Renal pelvis (tissue), 4 donors: ENCODE measurements around the gene EYS. TPM values are rescaled to one million over a fixed set of nuclear protein-coding genes. Genes with fewer than 3 reads are reported as not detected.
"Not testable (repeated sequence)": the region's sequence is repeated elsewhere in the genome, so short reads cannot be mapped to it uniquely, and the experiment has no call there.

Experiments
- DNase-seq: peaks from one replicate; pipeline ENCODE4 v3.0.0-alpha.2; 2013
- polyA plus RNA-seq, 3 donors: library from polyadenylated mRNA; unstranded; fragments of 120-200 nt; gene quantifications; one replicate each; pipeline ENCODE4 v1.2.1, GENCODE V29; 2013; ENCODE audit not compliant: insufficient read length in 3 of 3

The EYS gene
- polyA plus RNA-seq, 3 donors, result 0.50 to 1.2 (median 0.82) TPM

- DNase-seq, result no peak
These were observed 1229.6 kb downstream of the EYS start for GRCh38 chr6:64477391-64477790.

- no peak for DNase-seq
These were observed 1230.1 kb downstream of the EYS start for GRCh38 chr6:64476935-64477334.

DNA sequence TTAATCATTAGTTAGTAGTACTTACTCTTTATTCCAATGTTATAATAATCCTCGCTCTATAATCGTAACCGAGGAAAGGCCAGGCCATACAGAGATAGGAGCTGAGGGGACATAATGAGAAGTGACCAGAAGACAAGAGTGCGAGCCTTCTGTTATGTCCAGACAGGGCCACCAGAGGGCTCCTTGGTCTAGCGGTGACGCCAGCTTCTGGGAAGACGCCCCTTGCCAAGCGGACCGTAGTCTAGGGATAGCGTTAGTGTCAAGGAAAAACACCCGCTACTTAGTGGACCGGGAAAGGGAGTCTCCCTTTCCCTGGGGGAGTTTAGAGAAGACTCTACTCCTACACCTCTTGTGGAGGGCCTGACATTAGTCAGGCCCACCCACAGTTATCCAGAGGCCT is 1237.6 kb downstream of the EYS start:
- DNase-seq, result not testable (repeated sequence)

- DNase-seq, result no peak
These were observed 1239.4 kb downstream of the EYS start for GRCh38 chr6:64467656-64468055.

DNA sequence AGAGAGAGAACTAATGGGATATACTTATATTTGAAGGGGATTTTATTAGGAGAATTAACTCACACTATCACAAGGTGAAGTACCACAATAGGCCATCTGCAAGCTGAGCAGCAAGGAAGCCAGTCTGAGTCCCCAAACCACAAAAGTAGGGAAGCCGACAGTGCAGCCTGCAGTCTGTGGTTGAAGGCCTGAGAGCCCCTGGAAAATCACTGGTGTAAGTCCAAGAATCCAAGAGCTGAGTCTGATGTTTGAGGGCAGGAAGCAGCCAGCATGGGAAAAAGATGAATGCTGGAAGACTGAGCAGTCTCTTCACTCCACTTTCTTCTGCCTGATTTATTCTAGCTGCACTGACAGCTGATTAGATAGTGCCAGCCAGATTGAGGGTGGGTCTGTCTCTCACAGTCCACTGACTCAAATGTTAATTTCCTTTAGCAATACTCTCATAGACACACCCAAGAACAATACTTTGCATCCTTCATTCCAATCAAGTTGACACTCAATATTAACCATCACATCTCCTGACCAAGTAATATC is 1247.5 kb downstream of the EYS start:
- no peak for DNase-seq

DNA sequence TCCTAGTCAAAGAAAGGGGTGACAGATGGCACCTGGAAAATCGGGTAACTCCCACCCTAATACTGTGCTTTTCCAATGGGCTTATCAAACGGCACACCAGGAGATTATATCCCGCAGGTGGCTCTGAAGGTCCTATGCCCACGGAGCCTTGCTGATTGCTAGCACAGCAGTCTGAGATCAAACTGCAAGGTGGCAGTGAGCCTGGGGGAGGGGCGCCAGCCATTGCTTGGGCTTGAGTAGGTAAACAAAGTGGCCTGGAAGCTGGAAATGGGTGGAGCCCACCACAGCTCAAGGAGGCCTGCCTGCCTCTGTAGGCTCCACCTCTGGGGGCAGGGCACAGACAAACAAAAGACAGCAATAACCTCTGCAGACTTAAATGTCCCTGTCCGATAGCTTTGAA is 1258.9 kb downstream of the EYS start:
- DNase-seq, result not testable (repeated sequence)

DNA sequence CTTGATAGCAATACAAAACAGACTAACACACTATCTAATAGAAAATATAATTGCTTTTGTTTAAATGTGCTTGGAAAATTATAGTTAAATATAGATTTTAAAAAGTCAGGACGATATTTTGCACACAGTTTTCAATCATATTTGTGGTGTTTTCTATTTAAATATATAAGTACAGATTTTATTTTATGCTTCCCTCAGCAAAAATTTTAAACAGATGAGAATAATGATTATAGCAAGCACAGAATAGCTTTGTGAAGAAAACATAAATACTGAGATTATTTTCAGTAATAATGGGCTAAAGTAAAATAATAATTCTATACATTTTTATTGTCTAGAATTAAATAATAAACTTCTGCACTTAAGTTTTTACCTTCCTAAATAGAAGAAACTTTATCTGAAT is 1262.0 kb downstream of the EYS start:
- no peak for DNase-seq

- DNase-seq, result no peak
These were observed 1267.8 kb downstream of the EYS start for GRCh38 chr6:64439274-64439673.

DNA sequence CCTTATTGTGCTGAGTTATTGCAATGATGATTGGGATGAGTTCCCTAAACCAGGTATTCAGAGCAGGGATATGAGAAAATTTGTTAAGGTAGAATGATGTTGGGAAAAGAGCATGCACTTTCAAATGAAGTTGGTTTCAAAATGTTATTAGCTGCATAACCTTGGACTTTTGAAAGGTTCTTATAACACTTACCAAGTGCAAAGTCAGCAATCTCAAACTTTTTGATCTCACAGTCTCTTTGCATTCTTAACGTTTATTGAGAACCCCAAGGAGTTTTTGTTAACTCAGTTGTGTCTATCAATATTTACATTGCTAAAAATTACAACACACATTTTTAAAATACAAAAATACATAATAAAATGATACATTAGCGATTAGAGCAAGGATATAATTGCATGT is 1269.0 kb downstream of the EYS start:
- no peak for DNase-seq

GRCh38 chr6:64429926-64430325 is 1277.1 kb downstream of the EYS start:
- DNase-seq, result no peak

DNA sequence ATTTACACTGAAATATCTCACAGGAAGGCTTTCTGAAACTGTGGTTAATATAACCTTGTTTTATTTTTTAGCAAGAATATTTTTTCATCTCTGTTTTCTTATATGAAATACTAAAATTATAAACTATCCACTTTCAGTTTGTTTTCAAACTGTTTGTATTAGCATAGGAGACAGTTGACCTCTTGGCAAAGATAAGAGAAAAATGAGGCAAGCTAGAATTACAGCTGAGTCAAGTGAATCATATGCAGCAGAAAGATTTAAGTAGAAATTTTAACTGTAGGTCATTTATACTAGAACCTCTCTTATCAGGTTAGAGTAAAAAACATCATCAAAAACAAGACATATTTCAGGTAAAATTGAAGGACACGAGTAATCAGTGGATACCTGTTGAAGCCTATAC is 1278.8 kb downstream of the EYS start:
- no peak for DNase-seq

DNA sequence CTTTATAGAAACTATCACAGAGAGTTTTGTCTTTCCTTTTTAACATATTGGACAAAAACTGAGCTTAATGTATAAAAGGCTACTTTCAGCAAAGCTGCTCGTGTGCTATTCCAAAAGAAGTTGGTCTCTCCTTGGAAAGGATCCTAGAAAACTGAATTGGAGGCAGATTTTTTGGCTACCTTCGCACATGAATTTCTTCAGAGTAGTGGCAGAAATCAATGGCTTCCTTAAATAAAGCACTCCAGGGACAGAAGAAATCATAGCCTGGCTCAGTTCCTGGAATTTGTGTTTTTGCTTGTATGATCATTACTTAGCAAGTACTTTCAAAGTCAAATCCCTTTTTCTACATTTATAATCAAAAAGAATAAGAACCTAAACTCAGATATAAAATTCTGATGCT is 1291.1 kb downstream of the EYS start:
- no peak for DNase-seq

GRCh38 chr6:64411226-64411625 is 1295.8 kb downstream of the EYS start:
- DNase-seq, result no peak

DNA sequence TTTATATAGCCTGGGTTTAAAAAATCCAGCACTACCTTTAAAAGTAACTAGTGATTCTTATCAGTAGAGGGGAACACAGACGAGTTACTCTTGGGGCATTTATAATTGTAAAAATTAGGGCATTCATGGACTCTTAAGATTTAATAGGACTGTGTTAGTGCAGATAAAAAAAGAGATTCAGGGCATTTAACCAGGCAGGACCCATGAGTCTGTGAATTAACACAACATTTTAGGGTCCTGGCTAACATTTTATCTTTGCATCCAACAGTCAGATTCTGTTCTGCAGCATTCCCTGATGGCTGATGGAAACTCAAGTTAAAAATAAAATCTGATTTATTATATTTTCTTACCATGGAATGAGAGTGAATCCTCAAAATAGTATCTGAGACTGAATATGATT is 1297.1 kb downstream of the EYS start:
- DNase-seq, result no peak

DNA sequence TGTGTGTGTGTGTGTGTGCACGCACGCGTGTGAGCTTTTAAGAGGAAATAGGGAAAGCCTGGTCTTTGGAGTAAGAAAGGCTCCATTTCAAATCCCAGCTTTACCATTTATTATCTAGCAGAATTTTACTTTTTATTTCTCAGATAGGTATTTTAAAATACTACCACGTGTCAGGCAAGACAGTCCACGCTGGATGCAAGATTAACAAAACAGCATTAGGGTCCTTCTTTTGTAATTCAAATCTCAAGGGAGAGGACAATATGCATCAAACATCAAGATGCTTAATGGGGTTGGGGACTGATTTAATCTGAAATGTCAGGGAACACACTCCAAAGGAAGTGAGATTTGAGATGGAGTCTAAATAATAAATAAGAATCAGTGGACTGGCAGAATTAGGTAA is 1302.6 kb downstream of the EYS start:
- no peak for DNase-seq

DNA sequence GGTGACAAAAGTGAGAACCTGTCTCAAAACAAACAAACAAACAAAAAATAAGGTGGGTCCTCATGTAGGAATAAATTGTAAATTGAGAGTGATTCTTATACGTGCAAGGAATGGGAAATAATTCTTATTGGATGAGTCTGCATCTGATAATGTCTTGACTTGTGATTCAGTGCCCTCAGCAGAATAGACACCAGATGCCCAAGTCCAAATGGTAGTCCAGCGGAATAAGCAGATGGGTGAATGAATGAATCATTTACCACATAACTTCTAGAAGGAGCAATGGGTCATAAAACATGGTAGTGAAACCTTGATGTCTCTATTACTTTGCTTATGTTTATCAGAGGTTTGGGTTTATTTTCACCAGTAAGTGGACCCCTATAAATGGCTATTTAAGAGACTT is 1323.7 kb downstream of the EYS start:
- DNase-seq, result no peak

- no peak for DNase-seq
These were observed 1330.6 kb downstream of the EYS start for GRCh38 chr6:64376394-64376793.

DNA sequence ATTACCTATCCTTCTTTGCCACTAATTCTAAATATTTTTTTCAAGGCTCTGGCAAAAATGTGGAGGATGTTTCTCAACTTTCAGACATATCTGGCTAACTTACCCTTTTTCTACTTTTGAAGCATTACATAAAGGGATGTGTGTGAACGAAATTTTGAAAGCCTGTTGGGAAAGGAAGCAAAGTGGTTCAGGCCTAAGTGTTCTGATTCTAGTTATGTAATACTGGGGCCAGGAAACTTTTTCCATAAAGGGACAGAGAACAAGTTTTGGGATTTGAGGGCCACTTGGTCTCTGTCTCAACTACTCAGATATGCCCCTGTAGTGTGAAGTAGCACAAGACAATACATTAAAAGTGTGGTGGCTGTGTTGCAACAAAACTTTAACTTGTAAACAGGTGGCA is 1349.6 kb downstream of the EYS start:
- no peak for DNase-seq

DNA sequence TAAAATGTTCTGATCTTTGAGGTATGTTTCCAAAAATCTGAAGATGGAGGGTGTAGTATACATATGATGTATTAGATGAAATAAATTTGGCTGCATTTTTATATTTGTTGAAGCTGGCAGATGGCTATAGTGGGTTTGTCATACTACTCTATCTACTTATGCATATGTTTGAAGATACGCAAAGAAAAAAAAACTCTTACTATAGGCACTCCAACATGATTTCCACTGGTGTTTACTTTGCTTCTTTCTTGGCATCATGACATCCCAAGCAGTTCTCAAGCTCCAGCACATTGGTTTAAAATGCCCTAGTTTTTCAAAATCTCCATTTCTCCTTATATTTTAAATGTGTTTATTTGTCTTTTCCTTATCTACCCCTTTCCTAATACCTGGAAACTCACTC is 1359.6 kb downstream of the EYS start:
- no peak for DNase-seq

DNA sequence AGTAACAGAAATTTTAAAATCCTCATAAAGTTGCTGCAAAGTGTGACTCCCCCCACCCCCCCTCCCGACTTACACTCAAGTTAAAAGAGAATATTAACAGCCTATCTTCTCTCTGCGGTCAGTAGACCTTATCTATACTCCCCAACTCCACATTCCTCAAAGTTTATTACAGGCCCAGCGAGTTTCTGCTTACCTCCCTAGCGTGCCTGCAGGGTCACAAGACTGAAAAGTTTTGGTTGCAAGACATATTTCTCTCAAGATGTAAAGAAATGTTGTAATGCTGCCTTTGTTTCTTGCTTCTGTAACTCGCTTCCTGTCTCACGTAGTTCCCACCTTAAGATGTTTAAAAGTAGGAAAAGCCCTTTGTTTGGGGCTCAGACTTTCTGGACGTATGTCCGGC is 1371.8 kb downstream of the EYS start:
- no peak for DNase-seq

- no peak for DNase-seq
These were observed 1372.4 kb downstream of the EYS start for GRCh38 chr6:64334636-64335035.

- DNase-seq, result peak; percentile 45
These were observed 1376.2 kb downstream of the EYS start for GRCh38 chr6:64330694-64331307.

DNA sequence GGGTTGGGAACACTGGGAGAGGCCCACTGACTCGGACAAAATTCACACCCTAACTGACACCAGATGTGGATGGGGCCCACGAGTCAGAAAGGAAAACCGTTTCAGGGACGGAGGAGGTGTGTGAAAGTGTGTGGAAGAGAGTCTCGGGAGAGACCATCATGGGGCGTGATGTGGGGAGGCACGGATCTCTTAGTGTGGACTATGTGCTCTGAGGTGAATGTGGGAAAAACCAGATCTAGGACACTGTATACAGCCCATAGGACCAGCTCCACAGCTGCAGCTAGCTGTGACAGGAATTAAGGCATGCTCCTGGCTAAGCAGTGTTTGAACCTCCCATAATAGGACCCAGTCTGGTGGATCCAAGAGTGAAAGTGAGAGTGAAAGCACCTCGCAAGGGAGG is 1380.1 kb downstream of the EYS start:
- no peak for DNase-seq

DNA sequence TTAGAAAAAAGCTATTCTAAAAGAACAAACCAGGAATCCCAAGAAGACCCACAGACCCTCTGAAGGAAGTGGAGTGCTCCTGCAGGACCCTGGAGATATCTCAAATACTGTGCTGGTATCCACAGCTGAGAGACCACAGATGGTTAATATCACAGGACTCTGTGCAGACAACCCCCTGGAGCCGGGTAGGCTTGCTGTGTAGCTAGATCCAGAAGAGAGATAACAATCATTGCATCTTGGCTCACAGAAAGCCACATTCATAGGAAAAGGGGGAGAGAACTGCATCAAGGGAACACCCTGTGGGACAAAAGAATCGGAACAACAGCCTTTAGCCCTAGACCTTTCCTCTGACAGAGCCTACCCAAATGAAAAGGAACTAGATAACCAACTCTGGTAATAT is 1381.9 kb downstream of the EYS start:
- no peak for DNase-seq

DNA sequence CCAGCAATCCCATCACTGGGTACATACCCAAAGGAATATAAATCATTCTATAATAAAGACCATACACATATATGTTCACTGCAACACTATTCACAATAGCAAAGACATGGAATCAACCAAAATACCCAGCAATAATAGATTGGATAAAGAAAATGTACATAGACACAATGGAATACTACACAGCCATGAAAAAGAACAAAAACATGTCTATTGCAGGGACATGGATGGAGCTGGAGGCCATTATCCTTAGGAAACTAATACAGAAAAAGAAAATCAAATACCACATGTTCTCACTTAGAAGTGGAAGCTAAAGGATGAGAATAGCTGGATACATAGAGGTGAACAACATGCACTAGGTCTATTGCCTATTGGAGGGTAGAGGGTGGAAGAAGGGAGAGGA is 1396.8 kb downstream of the EYS start:
- no peak for DNase-seq
